Neuronal stem cell (in vitro differentiated cells): ENCODE measurements around the gene SLF2.

Source experiments
- DNase-seq: peaks from one replicate; pipeline ENCODE4 v3.0.0-alpha.2; 2013; ENCODE audit warnings: low spot score
- H2AFZ ChIP-seq: one replicate; pipeline ENCODE4 v1.6.1; 2013; ENCODE audit warnings: mild to moderate bottlenecking, low read length, inconsistent platforms
- H2AK5ac ChIP-seq: 2 replicates; pipeline ENCODE4 v1.6.1; 2013; ENCODE audit warnings: low read depth, mild to moderate bottlenecking, inconsistent platforms, low read length, moderate library complexity, mixed read lengths
- H2BK120ac ChIP-seq: 2 replicates; pipeline ENCODE4 v1.6.1; 2013; ENCODE audit warnings: low read depth, mild to moderate bottlenecking, inconsistent platforms, low read length, moderate library complexity, mixed read lengths
- H2BK12ac ChIP-seq: one replicate; pipeline ENCODE4 v1.6.1; 2013; ENCODE audit warnings: low read length, inconsistent platforms
- H2BK15ac ChIP-seq: 2 replicates; pipeline ENCODE4 v1.6.1; 2013; ENCODE audit warnings: mild to moderate bottlenecking, low read length, inconsistent platforms, mixed read lengths
- H2BK5ac ChIP-seq: one replicate; pipeline ENCODE4 v1.6.1; 2013; ENCODE audit warnings: inconsistent platforms, mild to moderate bottlenecking, low read length, moderate library complexity
- H3K14ac ChIP-seq: one replicate; pipeline ENCODE4 v1.6.1; 2013; ENCODE audit warnings: low read length, inconsistent platforms
- H3K18ac ChIP-seq: 2 replicates; pipeline ENCODE4 v1.6.1; 2013; ENCODE audit warnings: low read length, inconsistent platforms
- H3K23ac ChIP-seq: 2 replicates; pipeline ENCODE4 v1.6.1; 2013; ENCODE audit warnings: low read depth, mild to moderate bottlenecking, mixed read lengths, low read length, inconsistent platforms; ENCODE audit not compliant: poor library complexity
- H3K27ac ChIP-seq: replicated peaks from 3 replicates; pipeline ENCODE4 v1.5.1; 2013; ENCODE audit warnings: low read length, inconsistent platforms
- H3K27me3 ChIP-seq, 3 experiments: 2 replicates each; pipeline ENCODE4 v1.6.1; 2013; ENCODE audit warnings: low read length in 3 of 3, mild to moderate bottlenecking in 2 of 3, inconsistent platforms in 1 of 3, low read depth in 1 of 3, mixed read lengths in 1 of 3, moderate library complexity in 1 of 3; ENCODE audit not compliant: control insufficient read depth in 3 of 3, insufficient read depth in 3 of 3
- H3K36me3 ChIP-seq, 2 donors: replicated peaks in 1 of 2; 2 replicates each; pipeline ENCODE4 v1.6.1; 2013; ENCODE audit warnings: low read length in 2 of 2; ENCODE audit not compliant: control insufficient read depth in 2 of 2, insufficient read depth in 2 of 2
- H3K4ac ChIP-seq: 2 replicates; pipeline ENCODE4 v1.6.1; 2013; ENCODE audit warnings: inconsistent platforms, mild to moderate bottlenecking, low read length, moderate library complexity
- H3K4me1 ChIP-seq, 2 donors: 1 replicate in 1 of 2; 2 replicates in 1 of 2; pipeline ENCODE4 v1.6.1; 2013; ENCODE audit warnings: low read length in 2 of 2, low read depth in 1 of 2; ENCODE audit not compliant: control insufficient read depth in 2 of 2, insufficient read depth in 1 of 2
- H3K4me2 ChIP-seq: one replicate; pipeline ENCODE4 v1.6.1; 2013; ENCODE audit warnings: mild to moderate bottlenecking, low read length, inconsistent platforms; ENCODE audit not compliant: insufficient read depth, poor library complexity, severe bottlenecking
- H3K4me3 ChIP-seq, 2 donors: 2 replicates each; pipeline ENCODE4 v1.5.1; 2013; ENCODE audit warnings: low read length in 2 of 2, mild to moderate bottlenecking in 2 of 2, inconsistent platforms in 1 of 2, moderate library complexity in 1 of 2
- H3K79me1 ChIP-seq: one replicate; pipeline ENCODE4 v1.6.1; 2013; ENCODE audit warnings: low read depth, mild to moderate bottlenecking, inconsistent platforms, low read length, moderate library complexity
- H3K9ac ChIP-seq: one replicate; pipeline ENCODE4 v1.6.1; 2013; ENCODE audit warnings: mild to moderate bottlenecking, low read depth, low read length, inconsistent platforms; ENCODE audit not compliant: poor library complexity
- H3K9me3 ChIP-seq, 2 donors: replicated peaks in 1 of 2; 2 replicates each; pipeline versions ENCODE3 to v1.6.1; 2013; ENCODE audit warnings: low read length in 2 of 2, mild to moderate bottlenecking in 2 of 2, inconsistent platforms in 1 of 2, low read depth in 1 of 2, mixed read lengths in 1 of 2, moderate library complexity in 1 of 2; ENCODE audit not compliant: control insufficient read depth in 2 of 2, insufficient read depth in 1 of 2
- H4K8ac ChIP-seq: one replicate; pipeline ENCODE4 v1.6.1; 2013; ENCODE audit warnings: low read depth, mild to moderate bottlenecking, inconsistent platforms, low read length, moderate library complexity
- H4K91ac ChIP-seq: one replicate; pipeline ENCODE4 v1.6.1; 2013; ENCODE audit warnings: low read length, low read depth, mild to moderate bottlenecking, inconsistent platforms; ENCODE audit not compliant: poor library complexity
- WGBS, 2 donors: extraction: QIAGEN DNeasy Blood & Tissue Kit; methylation state at CpG; one replicate each; pipeline ENCODE4 v1.1.7; 2013; ENCODE audit warnings: missing lambda C conversion rate in 2 of 2, mixed read lengths in 1 of 2; ENCODE audit not compliant: insufficient read length in 2 of 2, insufficient replicate concordance in 1 of 2; ENCODE audit errors: extremely low coverage in 2 of 2; 5-methylcytosine and 5-hydroxymethylcytosine counted together

Gene SLF2

DNA sequence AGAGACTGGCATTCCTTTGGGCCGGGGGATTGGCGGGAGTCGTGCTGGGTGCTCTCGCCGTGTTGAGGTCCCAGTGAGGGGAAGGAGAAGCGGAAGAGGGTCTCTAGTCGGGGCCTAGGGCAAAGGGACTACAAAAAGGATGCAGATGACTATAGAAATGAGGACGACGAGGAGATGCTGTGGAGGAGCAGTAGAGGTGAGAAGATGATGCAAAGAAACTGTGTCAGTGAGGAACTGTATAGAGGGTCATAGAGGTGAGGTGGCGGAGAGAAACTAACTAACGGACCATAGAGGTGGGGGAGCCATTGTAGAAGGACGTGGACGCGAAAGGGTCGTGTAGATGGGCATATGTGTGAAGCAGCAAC lies 74.9 kb downstream of the SLF2 start:
- Histone ChIP-seq H4K8ac (no peak overlapping the region), H3K27ac (no peak overlapping the region), H3K4me3 (peak overlapping the region; percentile 88 to 93), H3K4me2 (peak overlapping the region; percentile 80), H3K9me3 (peaks cover 0 to 3% of the 10 kb centered on the region in 2 donors), H2BK12ac (no peak overlapping the region), H2AFZ (peak overlapping the region; percentile 98), H3K14ac (no peak overlapping the region), H3K23ac (peak overlapping the region; percentile 97), H3K18ac (no peak overlapping the region), H3K9ac (peak overlapping the region; percentile 85), H3K27me3 (no peaks in the 10 kb centered on the region), H2BK5ac (peak overlapping the region; percentile 91), H3K36me3 (peaks cover 33 to 68% of the 10 kb centered on the region in 2 donors), H2AK5ac (no peak overlapping the region), H3K4me1 (peaks cover 12 to 13% of the 10 kb centered on the region in 2 donors), H3K79me1 (peaks cover 10% of the 10 kb centered on the region), H4K91ac (no peak overlapping the region), H2BK15ac (no peak overlapping the region), H3K4ac (no peak overlapping the region), H2BK120ac (no peak overlapping the region)
- no peak for DNase-seq
- no CpG with 5 or more reads among the region's 15 CpGs for WGBS, 2 donors

GRCh38 chr10:100988166-100988565 lies 75.4 kb downstream of the SLF2 start:
- H3K27me3 ChIP-seq: no peaks in the 10 kb centered on the region
- no peak overlapping the region for H3K27ac ChIP-seq
- H2BK12ac ChIP-seq: no peak overlapping the region
- no CpG with 5 or more reads among the region's 10 CpGs for WGBS, 2 donors
- no peak overlapping the region for H3K4ac ChIP-seq
- H3K36me3 ChIP-seq: peaks cover 31 to 67% of the 10 kb centered on the region in 2 donors
- no peak overlapping the region for H2BK15ac ChIP-seq
- no peak overlapping the region for H4K8ac ChIP-seq
- H3K23ac ChIP-seq: no peak overlapping the region
- H2BK120ac ChIP-seq: no peak overlapping the region
- peaks cover 12 to 13% of the 10 kb centered on the region in 2 donors for H3K4me1 ChIP-seq
- H2AFZ ChIP-seq: no peak overlapping the region
- peak overlapping the region; percentile 85 for H3K9ac ChIP-seq
- H3K4me2 ChIP-seq: peak overlapping the region; percentile 80
- peaks cover 10% of the 10 kb centered on the region for H3K79me1 ChIP-seq
- no peak overlapping the region for H2BK5ac ChIP-seq
- H4K91ac ChIP-seq: no peak overlapping the region
- no peak overlapping the region for H3K18ac ChIP-seq
- H3K4me3 ChIP-seq: peak overlapping the region; percentile 88 to 93
- DNase-seq: no peak
- no peak overlapping the region for H2AK5ac ChIP-seq
- H3K9me3 ChIP-seq: peaks cover 0 to 3% of the 10 kb centered on the region in 2 donors
- no peak overlapping the region for H3K14ac ChIP-seq

DNA sequence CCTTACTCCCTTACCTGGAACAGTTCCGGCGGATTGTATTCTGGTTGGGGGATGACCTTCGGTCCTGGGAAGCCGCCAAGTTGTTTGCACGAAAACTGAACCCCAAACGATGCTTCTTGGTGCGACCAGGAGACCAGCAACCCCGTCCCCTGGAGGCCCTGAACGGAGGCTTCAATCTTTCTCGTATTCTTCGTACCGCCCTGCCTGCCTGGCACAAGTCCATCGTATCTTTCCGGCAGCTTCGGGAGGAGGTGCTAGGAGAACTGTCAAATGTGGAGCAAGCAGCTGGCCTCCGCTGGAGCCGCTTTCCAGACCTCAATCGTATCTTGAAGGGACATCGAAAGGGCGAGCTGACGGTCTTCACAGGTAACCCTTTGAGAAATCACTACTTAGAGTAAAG lies 76.3 kb downstream of the SLF2 start:
- Histone ChIP-seq H3K36me3 (peaks cover 35 to 68% of the 10 kb centered on the region in 2 donors), H3K27ac (no peak overlapping the region), H3K79me1 (peaks cover 10% of the 10 kb centered on the region), H3K14ac (no peak overlapping the region), H2BK15ac (no peak overlapping the region), H4K91ac (no peak overlapping the region), H2AK5ac (no peak overlapping the region), H3K4me2 (no peak overlapping the region), H3K4me3 (peak overlapping the region in 1 of 2 donors; percentile 93), H3K23ac (no peak overlapping the region), H3K9me3 (peaks cover 0 to 3% of the 10 kb centered on the region in 2 donors), H2BK120ac (no peak overlapping the region), H3K4me1 (peaks cover 12 to 13% of the 10 kb centered on the region in 2 donors), H2AFZ (no peak overlapping the region), H3K9ac (no peak overlapping the region), H3K27me3 (no peaks in the 10 kb centered on the region), H3K4ac (no peak overlapping the region), H2BK5ac (no peak overlapping the region), H4K8ac (no peak overlapping the region), H2BK12ac (no peak overlapping the region), H3K18ac (no peak overlapping the region)
- DNase-seq: no peak
- WGBS, 2 donors: no CpG with 5 or more reads among the region's 21 CpGs

- H3K27me3 ChIP-seq: no peaks in the 10 kb centered on the region
- no peak overlapping the region for H3K18ac ChIP-seq
- H3K27ac ChIP-seq: no peak overlapping the region
- no peak overlapping the region for H3K9ac ChIP-seq
- H2AK5ac ChIP-seq: no peak overlapping the region
- no peak overlapping the region for H3K4me3 ChIP-seq
- no peak overlapping the region for H2BK12ac ChIP-seq
- no peak overlapping the region for H2BK5ac ChIP-seq
- H3K4me1 ChIP-seq: peaks cover 10% of the 10 kb centered on the region in 2 donors
- no peak overlapping the region for H3K23ac ChIP-seq
- no peak overlapping the region for H4K91ac ChIP-seq
- no peak overlapping the region for H3K14ac ChIP-seq
- no peak overlapping the region for H3K4ac ChIP-seq
- no peak overlapping the region for H2BK120ac ChIP-seq
- H3K9me3 ChIP-seq: no peaks in the 10 kb centered on the region
- H3K79me1 ChIP-seq: no peaks in the 10 kb centered on the region
- no peak overlapping the region for H2BK15ac ChIP-seq
- no peak overlapping the region for H4K8ac ChIP-seq
- no CpG with 5 or more reads among the region's 10 CpGs for WGBS, 2 donors
- H3K36me3 ChIP-seq: peaks cover 35 to 45% of the 10 kb centered on the region in 2 donors
- H3K4me2 ChIP-seq: no peak overlapping the region
- DNase-seq: no peak
- H2AFZ ChIP-seq: no peak overlapping the region
Observed at GRCh38 chr10:100993986-100994708, 81.4 kb downstream of the SLF2 start.
